Body of pancreas (tissue), 4 donors: ENCODE data around the gene MADCAM1.

Experiments used
- POLR2A ChIP-seq, 3 donors: fragments of 450-650 bp; IDR thresholded peaks; one replicate each; pipeline ENCODE4 v1.6.1; 2016; ENCODE audit warnings: antibody characterized with exemption in 3 of 3, mild to moderate bottlenecking in 2 of 3
- TF ChIP-seq, protein P1 (sequence below), 7 experiments: fragments of 450-650 bp in 4 of 7; fragments of 200-600 bp in 3 of 7; sonication (generic) in 3 of 7; IDR thresholded peaks; one replicate each; pipeline ENCODE4 v1.5.1; 2016 to 2019; ENCODE audit warnings: antibody characterized with exemption in 7 of 7

DNA sequence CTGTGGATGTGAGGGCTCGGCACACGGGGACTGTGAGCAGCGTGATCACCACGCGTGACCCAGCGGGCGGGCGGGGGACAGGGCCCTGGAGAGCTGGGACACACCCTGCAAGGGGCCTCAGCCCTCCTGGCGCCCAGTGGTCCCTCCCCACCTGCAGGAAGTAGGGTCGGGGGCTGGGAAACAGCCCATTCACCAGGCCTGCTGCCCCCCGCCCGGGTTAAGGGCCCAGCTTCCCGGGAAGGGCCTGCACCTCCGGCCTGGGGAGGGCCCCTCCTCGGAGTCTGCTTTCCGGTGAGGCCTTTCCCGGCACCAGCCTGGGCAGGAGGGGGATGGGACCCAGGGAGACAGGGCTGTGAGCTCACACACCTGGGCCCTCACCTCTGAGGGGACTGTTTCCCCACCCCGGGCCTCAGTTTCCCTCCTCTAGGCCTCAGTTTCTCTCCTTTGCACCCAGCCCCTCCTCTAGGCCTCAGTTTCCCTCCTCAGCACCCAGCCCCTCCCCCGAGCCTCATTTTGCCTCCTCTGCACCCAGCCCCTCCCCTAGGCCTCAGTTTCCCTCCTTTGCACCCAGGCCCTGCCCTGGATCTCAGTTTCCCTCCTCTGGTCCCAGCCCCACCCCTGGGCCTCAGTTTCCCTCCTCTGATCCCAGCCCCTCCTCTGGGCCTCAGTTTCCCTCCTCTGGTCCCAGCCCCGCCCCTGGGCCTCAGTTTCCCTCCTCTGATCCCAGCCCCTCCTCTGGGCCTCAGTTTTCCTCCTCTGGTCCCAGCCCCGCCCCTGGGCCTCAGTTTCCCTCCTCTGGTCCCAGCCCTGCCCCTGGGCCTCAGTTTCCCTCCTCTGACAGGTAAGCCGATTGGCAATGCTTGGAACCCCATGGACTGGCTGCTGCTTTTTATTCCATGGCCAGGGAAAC is 1.9 kb upstream of the MADCAM1 start:
- TF ChIP-seq, protein P1, sequence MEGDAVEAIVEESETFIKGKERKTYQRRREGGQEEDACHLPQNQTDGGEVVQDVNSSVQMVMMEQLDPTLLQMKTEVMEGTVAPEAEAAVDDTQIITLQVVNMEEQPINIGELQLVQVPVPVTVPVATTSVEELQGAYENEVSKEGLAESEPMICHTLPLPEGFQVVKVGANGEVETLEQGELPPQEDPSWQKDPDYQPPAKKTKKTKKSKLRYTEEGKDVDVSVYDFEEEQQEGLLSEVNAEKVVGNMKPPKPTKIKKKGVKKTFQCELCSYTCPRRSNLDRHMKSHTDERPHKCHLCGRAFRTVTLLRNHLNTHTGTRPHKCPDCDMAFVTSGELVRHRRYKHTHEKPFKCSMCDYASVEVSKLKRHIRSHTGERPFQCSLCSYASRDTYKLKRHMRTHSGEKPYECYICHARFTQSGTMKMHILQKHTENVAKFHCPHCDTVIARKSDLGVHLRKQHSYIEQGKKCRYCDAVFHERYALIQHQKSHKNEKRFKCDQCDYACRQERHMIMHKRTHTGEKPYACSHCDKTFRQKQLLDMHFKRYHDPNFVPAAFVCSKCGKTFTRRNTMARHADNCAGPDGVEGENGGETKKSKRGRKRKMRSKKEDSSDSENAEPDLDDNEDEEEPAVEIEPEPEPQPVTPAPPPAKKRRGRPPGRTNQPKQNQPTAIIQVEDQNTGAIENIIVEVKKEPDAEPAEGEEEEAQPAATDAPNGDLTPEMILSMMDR (IDR thresholded peaks at IDR 0.05): no peak
- TF ChIP-seq POLR2A (IDR thresholded peaks at IDR 0.05): no peak
